ENCODE data around the gene ATP11B. TPM values are rescaled to one million over a fixed set of nuclear protein-coding genes. Genes with fewer than 3 reads are reported as not detected.

Gene ATP11B
- polyA plus RNA-seq, 2 of the 4 experiments (the other 2 are of a cell fraction), result 10.1 to 17.2 TPM

DNA sequence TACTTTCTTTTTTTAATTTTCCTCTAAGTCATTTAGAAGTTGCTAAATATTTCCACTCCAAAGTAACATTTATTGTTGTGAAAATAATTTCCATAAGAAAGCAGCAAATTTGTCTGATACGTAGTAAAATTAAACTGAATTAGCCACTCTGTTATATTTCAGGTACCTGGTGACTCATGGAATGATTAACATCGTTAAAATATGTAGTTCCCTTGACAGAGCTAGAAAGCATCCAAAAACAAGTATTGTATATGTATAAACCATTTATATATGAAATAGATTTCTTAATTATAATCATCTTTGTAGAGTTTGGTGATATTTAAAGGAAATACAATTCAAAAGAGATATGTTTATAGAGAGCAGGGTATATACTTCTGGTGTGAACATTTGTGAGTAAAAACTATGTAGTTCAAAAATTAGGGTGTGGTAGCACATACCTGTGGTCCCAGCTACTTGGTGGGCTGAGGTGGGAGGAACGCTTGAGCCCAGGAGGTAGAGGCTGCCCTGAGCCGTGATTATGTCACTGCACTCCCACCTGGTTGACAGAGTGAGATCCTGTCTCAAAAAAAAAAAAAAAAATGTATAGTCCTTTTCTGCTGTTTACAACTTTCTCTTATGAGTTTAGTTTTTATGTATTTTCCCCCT lies 36.6 kb downstream of the ATP11B start:
- no peak for FAIRE-seq

More for the DNA sequence above, 36.6 kb downstream of the ATP11B start:
- Histone ChIP-seq H3K4me1 (no peaks in the 10 kb centered on the region), H3K4me2 (no peak overlapping the region), H3K9me3 (no peaks in the 10 kb centered on the region), H3K27ac (no peak overlapping the region), H3K4me3 (no peak overlapping the region)
- 89% methylated on average over 4 of the region's 4 CpGs for WGBS (ENCODE audit: missing lambda C conversion rate)
- DNase-seq (ENCODE audit: low read depth in 1 of 2, low spot score in 1 of 2) (no peak), ATAC-seq (no peak)
- POLR2A ChIA-PET, result no interaction called here
- CTCF ChIA-PET, result interaction anchor here (1.2 kb wide), 1 partner anchor 116 kb away, joined by 3 read pairs; no protein-coding TSS in a partner anchor
- no peak for TF ChIP-seq RCOR1 (IDR thresholded peaks at IDR 0.05; ENCODE audit: low read depth, low read length)
- TF ChIP-seq, protein P1, sequence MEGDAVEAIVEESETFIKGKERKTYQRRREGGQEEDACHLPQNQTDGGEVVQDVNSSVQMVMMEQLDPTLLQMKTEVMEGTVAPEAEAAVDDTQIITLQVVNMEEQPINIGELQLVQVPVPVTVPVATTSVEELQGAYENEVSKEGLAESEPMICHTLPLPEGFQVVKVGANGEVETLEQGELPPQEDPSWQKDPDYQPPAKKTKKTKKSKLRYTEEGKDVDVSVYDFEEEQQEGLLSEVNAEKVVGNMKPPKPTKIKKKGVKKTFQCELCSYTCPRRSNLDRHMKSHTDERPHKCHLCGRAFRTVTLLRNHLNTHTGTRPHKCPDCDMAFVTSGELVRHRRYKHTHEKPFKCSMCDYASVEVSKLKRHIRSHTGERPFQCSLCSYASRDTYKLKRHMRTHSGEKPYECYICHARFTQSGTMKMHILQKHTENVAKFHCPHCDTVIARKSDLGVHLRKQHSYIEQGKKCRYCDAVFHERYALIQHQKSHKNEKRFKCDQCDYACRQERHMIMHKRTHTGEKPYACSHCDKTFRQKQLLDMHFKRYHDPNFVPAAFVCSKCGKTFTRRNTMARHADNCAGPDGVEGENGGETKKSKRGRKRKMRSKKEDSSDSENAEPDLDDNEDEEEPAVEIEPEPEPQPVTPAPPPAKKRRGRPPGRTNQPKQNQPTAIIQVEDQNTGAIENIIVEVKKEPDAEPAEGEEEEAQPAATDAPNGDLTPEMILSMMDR (IDR thresholded peaks at IDR 0.05), result no peak
- TF ChIP-seq RNF2 (IDR thresholded peaks at IDR 0.05; ENCODE audit: borderline replicate concordance, low read depth), result no peak
- no peak for TF ChIP-seq HOXA7 (CRISPR knock-in tag; IDR thresholded peaks at IDR 0.05)
- TF ChIP-seq, protein P2, sequence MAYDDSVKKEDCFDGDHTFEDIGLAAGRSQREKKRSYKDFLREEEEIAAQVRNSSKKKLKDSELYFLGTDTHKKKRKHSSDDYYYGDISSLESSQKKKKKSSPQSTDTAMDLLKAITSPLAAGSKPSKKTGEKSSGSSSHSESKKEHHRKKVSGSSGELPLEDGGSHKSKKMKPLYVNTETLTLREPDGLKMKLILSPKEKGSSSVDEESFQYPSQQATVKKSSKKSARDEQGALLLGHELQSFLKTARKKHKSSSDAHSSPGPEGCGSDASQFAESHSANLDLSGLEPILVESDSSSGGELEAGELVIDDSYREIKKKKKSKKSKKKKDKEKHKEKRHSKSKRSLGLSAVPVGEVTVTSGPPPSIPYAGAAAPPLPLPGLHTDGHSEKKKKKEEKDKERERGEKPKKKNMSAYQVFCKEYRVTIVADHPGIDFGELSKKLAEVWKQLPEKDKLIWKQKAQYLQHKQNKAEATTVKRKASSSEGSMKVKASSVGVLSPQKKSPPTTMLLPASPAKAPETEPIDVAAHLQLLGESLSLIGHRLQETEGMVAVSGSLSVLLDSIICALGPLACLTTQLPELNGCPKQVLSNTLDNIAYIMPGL (CRISPR knock-in tag; IDR thresholded peaks at IDR 0.05; ENCODE audit: borderline replicate concordance), result no peak
- TF ChIP-seq NPAS2 (CRISPR knock-in tag; IDR thresholded peaks at IDR 0.05; ENCODE audit: borderline replicate concordance), result no peak
- TF ChIP-seq SMC3 (IDR thresholded peaks at IDR 0.05), result no peak
- TF ChIP-seq HEYL (CRISPR knock-in tag; IDR thresholded peaks at IDR 0.05), result no peak
- TF ChIP-seq, protein P3, sequence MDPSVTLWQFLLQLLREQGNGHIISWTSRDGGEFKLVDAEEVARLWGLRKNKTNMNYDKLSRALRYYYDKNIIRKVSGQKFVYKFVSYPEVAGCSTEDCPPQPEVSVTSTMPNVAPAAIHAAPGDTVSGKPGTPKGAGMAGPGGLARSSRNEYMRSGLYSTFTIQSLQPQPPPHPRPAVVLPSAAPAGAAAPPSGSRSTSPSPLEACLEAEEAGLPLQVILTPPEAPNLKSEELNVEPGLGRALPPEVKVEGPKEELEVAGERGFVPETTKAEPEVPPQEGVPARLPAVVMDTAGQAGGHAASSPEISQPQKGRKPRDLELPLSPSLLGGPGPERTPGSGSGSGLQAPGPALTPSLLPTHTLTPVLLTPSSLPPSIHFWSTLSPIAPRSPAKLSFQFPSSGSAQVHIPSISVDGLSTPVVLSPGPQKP (IDR thresholded peaks at IDR 0.05; ENCODE audit: low read depth, low read length), result no peak
- TF ChIP-seq NFE2L2 (conservative IDR thresholded peaks at IDR 0.05; ENCODE audit: low read length), result no peak
- no peak for TF ChIP-seq CHD4 (IDR thresholded peaks at IDR 0.05; ENCODE audit: borderline replicate concordance)
- no peak for TF ChIP-seq ZFP36 (IDR thresholded peaks at IDR 0.05; ENCODE audit: borderline replicate concordance, partially characterized antibody)
- TF ChIP-seq SREBF2 (IDR thresholded peaks at IDR 0.05), result no peak
- TF ChIP-seq, protein P4, sequence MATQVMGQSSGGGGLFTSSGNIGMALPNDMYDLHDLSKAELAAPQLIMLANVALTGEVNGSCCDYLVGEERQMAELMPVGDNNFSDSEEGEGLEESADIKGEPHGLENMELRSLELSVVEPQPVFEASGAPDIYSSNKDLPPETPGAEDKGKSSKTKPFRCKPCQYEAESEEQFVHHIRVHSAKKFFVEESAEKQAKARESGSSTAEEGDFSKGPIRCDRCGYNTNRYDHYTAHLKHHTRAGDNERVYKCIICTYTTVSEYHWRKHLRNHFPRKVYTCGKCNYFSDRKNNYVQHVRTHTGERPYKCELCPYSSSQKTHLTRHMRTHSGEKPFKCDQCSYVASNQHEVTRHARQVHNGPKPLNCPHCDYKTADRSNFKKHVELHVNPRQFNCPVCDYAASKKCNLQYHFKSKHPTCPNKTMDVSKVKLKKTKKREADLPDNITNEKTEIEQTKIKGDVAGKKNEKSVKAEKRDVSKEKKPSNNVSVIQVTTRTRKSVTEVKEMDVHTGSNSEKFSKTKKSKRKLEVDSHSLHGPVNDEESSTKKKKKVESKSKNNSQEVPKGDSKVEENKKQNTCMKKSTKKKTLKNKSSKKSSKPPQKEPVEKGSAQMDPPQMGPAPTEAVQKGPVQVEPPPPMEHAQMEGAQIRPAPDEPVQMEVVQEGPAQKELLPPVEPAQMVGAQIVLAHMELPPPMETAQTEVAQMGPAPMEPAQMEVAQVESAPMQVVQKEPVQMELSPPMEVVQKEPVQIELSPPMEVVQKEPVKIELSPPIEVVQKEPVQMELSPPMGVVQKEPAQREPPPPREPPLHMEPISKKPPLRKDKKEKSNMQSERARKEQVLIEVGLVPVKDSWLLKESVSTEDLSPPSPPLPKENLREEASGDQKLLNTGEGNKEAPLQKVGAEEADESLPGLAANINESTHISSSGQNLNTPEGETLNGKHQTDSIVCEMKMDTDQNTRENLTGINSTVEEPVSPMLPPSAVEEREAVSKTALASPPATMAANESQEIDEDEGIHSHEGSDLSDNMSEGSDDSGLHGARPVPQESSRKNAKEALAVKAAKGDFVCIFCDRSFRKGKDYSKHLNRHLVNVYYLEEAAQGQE (IDR thresholded peaks at IDR 0.05), result no peak
- no peak for TF ChIP-seq CHD2 (IDR thresholded peaks at IDR 0.05; ENCODE audit: low read length, partially characterized antibody)
- TF ChIP-seq ZC3H11A (IDR thresholded peaks at IDR 0.05), result no peak
- no peak for TF ChIP-seq PHF8 (IDR thresholded peaks at IDR 0.05; ENCODE audit: borderline replicate concordance, low read depth)
- TF ChIP-seq HOXB13 (CRISPR knock-in tag; IDR thresholded peaks at IDR 0.05; ENCODE audit: low read depth), result no peak
- TF ChIP-seq, protein P5, sequence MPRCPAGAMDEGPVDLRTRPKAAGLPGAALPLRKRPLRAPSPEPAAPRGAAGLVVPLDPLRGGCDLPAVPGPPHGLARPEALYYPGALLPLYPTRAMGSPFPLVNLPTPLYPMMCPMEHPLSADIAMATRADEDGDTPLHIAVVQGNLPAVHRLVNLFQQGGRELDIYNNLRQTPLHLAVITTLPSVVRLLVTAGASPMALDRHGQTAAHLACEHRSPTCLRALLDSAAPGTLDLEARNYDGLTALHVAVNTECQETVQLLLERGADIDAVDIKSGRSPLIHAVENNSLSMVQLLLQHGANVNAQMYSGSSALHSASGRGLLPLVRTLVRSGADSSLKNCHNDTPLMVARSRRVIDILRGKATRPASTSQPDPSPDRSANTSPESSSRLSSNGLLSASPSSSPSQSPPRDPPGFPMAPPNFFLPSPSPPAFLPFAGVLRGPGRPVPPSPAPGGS (IDR thresholded peaks at IDR 0.05), result no peak
- no peak for TF ChIP-seq TFCP2L1 (CRISPR knock-in tag; IDR thresholded peaks at IDR 0.05)

Measured in A549 (cell line).